GM04503 (cell line): ENCODE data around the gene NKX6-2.

ENCODE experiments used
- DNase-seq: peaks from one replicate; pipeline ENCODE4 v3.0.0-alpha.2; 2012; ENCODE audit warnings: low read depth

NKX6-2 gene

GRCh38 chr10:132753596-132753995, 32.4 kb downstream of the NKX6-2 start:
- DNase-seq, result no peak

DNA sequence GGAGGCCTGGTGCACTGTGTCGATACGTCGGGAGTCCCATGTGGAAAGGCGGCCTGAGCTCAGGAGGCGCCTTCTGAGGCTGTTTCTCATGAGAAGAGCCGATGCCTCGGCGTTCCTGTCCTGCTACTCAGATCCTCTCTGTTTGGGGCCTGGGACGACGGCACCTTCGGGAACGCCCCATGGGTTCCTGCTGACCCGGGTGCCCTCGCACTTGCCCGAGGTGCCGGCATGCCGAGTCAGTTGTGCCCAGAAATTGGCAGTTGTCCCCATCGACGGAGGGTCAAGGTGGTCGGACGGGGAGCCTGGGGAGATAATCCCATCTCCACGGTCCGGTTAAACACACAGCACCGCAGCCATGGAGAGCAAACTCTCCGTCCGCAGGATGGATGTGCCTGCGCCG, 33.0 kb downstream of the NKX6-2 start:
- DNase-seq, result no peak

DNA sequence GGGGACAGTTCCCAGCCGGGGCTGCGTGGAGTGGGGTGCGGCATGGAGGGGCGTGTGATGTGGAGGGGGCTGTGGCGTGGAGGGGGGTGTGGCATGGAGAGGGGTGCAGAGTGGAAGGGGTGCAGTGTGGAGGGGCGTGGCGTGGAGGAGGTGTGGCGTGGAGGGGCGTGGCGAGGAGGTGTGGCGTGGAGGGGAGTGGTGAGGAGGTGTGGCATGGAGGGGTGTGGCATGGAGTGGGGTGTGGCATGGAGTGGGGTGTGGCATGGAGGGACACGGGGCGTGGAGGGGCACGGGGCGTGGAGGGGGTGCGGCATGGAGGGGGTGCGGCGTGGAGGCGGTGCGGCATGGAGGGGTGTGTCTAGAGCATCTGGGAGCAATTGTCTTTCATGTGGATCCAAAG, 33.6 kb downstream of the NKX6-2 start:
- no peak for DNase-seq

DNA sequence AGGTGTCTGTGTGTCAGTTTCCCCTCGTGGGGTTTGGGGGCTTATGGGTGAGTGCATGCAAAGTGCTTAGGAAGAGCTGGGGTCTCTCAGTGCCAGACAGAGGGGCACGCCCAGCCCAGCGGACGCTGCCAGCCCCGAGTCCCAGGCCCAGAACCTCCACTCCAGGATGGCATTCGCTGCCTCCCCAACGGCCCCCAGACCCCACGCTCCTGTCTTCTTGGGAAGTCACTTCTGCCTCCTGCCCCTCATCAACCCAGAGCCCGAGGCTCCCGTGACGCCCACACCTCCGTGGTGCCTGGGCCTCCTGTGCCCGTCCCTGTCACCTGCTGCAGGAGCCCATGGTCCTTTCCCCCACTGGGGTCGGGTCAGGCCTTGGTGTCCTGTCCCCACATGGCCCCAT, 35.0 kb downstream of the NKX6-2 start:
- DNase-seq, result no peak

DNA sequence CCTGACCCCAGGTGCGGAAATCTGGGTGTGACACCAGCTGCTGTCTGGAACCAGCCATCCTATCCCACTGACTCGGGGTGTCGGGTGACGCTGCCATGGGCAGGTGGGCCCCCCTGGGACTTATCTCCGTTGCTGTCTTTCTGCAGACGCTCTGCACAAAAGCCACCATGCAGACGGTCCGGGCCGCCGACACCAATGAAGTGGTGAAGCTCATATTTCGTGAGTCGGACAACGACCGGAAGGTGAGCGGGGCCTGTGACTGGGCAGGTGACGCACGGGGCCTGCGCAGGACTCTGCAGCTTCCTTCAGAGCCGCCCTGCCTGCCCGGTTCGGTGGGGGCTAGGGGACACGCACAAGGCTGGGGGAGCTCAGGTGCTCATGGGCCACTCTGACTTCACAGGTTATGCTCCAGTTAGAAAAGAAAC, 36.6 kb downstream of the NKX6-2 start:
- no peak for DNase-seq

GRCh38 chr10:132748545-132749370, 37.2 kb downstream of the NKX6-2 start:
- DNase-seq, result no peak

DNA sequence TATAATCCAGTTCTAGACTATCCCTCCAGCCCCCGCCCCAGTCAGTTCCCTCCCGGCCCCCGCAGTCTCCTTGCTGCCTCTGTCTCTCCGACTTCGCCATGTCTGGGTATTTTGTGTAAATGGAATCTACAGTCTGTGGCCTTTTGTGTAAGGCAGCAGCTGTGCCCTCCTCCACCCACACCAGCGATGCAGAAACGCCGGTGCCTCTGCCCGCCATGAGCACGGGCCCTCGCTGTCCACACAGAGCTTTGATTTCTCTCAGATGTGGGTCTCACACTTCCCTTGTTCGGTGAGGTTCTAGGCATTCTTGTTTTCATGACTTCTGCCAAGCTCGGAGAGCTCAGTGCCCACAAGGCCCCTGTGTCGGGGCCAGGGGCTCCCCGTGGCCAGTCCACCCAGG, 37.8 kb downstream of the NKX6-2 start:
- DNase-seq, result no peak

DNA sequence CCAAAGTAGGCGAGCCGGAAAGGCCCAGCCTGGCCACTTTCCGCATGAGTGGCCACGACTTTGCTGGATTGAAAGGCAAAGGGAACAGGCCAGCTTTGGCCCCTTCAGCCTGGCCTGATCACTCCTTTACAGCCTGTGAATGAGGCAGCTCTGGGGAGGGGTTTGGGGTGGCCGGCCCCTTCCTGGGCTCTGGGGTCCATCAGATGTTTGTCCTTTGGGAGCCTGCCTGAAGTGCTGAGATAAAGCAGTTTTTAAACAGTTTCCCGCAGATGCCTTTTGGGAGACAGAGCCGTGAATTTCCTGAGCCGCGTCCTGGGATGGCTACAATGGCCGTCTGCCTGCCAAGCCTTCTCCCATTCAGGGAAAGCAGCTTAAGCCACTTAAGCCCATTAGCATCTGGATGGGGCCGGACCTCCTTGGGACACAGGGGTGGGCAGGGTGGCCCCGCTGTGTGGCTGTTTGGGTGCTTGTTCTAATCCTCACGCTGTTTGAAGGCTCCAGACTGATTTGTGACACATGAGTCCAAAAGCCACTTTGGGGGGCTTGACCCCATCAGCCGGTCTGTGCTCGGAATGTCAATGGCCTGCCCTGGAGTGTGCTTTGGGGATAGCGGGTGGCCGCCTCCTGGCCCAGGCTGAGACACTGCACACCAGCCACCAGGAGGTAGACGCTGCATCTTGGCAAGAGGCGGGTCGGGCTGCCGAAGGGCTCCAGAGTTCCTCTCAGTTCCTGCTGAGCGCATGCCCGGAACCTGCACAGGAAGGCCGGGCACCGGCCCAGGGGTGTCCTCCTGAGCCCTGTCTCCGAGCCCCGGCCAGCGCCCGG, 38.9 kb downstream of the NKX6-2 start:
- DNase-seq, result no peak

DNA sequence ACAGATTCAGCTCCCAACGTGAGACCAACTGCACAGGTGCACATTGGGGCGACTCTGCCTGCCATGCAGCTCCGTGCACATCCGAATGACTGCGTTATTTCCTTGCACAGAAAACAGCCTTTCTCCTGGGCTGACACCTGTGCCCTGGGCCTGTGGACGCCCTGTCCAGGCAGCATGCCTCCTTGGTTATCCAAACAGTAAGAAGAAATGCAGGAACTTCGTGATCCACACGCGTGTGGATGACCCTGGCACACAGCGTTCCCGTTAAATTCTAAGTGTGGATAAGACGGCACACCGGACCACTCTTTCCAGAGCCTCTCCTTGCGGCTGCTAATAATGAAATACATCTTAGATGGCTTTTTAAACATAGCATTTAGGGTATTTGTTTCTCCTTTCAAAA, 39.6 kb downstream of the NKX6-2 start:
- DNase-seq, result no peak

- DNase-seq, result no peak
Measured at GRCh38 chr10:132745971-132746370, 40.0 kb downstream of the NKX6-2 start.

DNA sequence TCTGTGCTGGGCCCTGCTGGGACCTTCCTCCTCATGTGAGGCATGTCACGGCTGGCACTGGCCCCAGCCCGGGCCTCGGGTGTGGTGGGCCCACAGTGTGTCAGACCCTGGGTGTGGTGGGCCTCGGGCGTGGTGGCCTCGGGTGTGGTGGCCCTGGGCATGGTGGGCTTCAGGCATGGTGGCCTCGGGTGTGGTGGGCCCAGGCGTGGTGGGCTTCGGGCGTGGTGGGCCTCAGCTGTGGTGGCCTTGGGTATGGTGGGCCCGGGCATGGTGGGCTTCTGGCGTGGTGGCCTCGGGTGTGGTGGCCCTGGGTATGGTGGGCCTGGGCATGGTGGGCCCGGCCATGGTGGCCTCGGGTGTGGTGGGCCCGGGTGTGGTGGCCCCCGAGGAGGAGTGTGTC, 40.4 kb downstream of the NKX6-2 start:
- DNase-seq, result no peak

DNA sequence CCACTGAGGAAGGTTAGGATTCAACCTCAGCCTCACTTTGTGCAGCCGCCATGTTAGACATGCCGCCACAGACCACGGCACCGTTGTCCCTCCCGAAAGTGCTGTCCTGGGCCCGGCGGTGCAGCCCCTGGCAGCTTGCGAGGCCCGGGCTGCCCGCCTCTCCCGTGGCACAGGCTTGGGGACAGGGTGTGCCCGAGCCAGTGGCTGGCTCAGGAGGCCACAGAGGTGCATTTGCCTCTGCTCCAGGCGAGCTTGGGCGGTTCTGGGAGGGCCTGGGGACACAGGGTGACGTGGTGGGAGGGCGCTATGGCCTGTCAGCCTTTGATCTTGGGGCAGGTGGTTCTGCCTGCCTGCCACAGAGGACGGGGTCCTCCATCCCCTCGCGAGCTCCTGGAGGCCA, 41.1 kb downstream of the NKX6-2 start:
- no peak for DNase-seq

DNA sequence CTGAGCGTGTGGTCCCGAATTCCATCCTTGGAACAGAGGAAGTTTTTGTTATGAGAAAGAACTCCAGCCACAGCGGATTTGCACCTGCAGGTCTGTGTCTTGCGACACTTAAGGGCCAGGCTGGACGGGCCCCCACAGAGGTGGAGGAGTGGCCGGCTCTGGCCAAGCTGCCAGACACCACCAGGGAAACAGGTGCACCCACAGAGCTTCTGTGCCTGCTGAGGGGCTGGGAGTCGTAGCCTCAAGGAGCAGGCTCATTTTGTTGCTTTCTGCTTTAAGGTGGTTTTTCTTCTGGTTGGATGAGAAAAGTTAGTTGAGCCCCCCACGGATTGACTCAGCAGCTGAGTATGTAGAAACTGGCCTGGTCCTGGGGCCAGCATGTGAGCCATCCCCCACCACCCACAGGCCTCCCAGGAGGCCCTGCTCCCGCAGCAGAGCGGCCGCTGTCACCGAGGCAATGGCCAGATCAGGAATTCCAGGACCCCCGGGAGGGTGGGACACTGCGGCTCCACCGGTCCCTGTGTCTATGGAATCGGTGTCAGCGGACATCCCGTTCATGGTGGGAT, 41.9 kb downstream of the NKX6-2 start:
- DNase-seq, result no peak

DNA sequence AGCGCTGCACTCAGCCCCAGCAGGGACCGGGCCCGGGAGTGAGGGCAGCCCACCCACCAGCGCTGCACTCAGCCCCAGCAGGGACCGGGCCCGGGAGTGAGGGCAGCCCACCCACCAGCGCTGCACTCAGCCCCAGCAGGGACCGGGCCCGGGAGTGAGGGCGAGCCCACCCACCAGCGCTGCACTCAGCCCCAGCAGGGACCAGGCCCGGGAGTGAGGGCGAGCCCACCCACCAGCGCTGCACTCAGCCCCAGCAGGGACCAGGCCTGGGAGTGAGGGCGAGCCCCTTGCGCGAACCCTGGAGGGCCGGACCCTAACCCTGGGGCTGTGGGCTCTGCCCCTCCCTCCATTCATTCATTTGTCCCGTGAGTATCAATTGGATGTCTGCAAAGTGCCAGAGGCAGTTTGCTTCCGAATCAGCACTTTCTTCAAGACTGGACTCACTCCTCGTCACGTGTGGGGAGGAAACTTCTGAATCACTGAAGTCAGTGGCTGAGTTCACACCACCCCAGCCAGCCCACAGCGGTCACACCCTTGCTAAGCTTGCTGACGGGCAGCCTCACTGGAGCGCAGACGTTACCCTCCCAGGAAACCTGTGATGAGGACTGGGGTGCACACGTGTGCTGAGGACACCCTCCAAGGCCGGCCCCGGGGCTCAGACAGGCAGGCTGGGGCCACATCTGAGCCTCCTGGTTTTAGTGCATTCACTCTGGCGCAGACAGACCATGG, 42.6 kb downstream of the NKX6-2 start:
- DNase-seq, result peak; percentile 18

DNA sequence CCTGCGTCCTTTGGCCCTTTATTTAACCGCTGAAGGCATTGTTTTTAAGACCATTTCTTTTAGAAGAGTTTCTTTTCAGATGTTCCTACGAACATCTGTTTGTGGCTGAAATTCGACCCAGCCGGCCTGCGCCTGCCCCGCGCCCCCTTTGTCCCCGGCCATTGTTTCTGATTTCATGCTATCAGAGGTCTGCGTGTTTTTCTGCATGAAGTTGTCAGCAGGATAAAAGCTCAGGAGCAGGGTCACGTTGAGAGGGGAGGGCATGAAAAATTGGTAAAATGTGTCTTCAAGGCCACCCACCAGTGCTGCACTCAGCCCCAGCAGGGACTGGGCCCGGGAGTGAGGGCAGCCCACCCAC, 43.1 kb downstream of the NKX6-2 start:
- no peak for DNase-seq

DNA sequence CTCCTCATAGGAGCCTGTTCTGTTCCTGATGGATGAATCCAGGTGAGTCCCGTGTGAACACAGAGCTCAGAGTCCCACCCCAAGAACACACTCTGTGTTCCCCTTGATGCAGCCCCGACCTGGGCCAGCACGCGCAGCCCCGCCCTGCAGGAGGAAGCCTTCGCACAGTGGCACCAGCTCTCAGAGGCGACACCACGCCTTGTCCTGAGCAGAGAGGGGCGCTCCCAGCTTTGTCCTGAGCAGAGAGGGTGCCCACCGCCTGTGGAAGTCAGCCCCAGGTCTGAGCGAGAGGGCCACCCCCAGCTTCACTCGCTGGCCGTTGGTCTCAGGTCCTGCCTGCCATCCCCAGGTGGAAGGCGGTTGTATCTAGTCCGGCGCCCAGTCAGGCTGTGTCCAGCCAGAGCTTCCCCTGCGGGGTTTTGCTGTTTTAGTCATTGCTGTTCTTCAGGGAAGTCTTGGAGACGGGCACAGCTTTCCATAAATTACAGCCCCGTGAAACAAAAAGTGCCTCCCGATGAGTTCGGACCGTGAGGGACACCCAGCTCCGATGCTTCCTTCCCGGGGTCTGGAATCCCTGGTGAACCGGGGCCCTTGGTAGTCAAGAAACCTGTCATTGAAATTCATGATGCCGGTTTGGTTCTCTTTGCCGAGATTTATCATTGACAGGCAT, 43.6 kb downstream of the NKX6-2 start:
- DNase-seq, result no peak

GRCh38 chr10:132740588-132740987, 45.4 kb downstream of the NKX6-2 start:
- no peak for DNase-seq

DNA sequence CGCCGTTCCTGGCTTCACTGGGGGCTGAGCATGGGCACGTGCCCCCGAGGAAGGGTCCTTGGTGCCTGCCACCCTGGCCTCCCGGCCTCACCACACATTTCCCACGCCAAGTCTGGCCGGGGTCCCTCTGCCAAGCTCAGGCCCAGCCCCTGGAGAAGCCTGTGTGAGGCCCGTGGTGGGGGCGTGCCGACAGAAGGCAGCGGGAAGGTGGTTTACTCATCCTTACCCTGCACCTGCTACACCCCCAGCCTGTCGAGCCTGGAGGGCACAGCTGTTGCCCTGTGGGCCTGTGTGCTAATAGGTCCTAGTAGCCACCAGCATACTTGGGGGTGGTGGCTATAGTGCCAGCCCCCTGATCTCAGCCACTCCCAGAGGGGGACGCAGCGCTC, 46.7 kb downstream of the NKX6-2 start:
- no peak for DNase-seq

GRCh38 chr10:132738454-132739224, 47.3 kb downstream of the NKX6-2 start:
- DNase-seq, result no peak

DNA sequence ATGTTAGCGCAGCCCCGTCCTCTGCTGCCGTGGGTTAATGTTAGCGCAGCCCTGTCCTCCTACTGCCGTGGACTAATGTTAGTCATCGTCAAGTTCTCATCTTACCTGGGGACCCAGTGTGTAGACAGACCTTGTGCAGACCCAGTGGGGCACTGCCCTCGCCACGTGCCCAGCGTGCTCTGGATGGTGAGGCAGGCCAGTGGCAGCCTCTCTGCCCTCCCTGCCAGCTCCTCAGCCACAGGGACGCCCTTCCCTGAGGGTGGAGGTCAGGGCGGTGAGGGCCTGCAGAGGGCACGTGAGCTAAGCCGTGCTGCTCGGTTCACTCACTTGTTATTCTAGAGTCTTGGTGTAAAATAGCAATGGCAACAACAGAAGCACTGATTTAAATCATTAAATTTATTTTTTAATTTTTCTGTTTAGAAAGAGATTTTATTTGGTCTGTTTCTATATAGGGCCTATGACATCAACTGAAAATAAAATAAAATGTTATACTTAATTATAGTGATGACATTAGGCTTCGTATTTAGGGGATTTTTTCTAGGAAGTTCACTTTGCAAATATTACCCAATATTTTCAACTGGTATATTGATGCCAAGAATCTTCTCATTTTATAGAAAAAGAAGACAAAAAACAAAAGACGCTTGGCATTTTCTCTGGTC, 48.4 kb downstream of the NKX6-2 start:
- DNase-seq, result no peak
